Measurements from ENCODE around the gene MARS1.

DNA sequence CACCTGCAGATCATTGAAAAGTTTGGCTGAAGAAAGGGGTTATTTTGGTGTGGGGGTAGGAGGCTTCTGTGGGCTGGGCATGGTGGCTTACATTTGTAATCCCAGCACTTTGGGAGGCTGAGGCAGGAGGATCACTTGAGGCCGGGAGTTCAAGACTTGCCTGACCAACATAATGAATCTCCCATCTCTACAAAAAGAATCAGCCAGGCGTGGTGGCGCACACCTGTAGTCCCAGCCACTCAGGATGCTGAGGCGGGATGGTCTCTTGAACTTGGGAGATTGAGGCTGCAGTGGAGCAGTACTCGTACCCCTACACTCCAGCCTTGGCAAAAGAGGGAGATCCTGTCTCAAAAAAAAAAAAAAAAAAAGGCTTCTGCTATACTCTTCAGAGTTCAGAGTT is 25.4 kb downstream of the MARS1 start:
- TF ChIP-seq POLR2AphosphoS5 (IDR thresholded peaks at IDR 0.05; ENCODE audit: low read depth), result no peak
- TF ChIP-seq REST (IDR thresholded peaks at IDR 0.05; ENCODE audit: insufficient replicate concordance, low read depth), result no peak

All from HL-60 (cell line).